GM04503 (cell line): ENCODE measurements around the gene VDAC1.
"Not testable (repeated sequence)": the region's sequence is repeated elsewhere in the genome, so short reads cannot be mapped to it uniquely, and the experiment has no call there.

Experiments used
- DNase-seq: peaks from one replicate; pipeline ENCODE4 v3.0.0-alpha.2; 2012; ENCODE audit warnings: low read depth

Gene VDAC1

DNA sequence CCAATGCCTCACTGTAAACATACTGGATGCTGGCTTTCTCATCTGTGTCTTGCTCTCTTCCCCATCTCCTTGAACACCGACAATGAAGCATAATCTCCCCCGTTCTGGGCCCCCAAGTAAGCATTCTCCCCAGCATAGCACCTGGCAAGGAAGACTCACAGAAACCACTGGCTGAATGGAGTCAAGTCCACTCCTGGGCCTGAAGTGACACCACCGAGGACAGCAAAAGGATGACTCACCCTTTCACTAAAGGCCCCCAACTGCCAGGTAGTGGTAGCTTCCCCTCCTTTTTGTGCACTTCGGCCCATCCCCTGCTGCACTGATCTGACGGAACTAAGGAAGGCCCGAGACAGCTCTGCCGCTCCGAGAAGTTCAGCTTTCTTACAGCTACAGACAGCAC lies 9.4 kb downstream of the VDAC1 start:
- no peak for DNase-seq

DNA sequence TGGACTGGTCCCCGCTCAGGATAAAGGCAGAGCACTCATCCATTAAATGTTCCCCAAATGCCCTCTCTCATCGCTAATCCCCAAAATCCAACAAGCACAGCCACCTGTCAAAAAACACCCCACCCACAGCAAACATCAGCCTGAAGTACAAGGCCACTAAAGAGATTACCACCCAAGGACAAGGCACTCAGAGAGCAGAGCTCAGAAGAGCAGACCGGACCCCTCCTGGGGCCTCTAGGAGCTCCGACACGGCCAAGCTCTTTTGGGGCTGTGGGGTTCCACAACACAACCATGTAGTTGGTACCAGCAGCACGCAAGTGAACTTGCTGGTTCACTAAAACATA lies 9.8 kb downstream of the VDAC1 start:
- no peak for DNase-seq

DNA sequence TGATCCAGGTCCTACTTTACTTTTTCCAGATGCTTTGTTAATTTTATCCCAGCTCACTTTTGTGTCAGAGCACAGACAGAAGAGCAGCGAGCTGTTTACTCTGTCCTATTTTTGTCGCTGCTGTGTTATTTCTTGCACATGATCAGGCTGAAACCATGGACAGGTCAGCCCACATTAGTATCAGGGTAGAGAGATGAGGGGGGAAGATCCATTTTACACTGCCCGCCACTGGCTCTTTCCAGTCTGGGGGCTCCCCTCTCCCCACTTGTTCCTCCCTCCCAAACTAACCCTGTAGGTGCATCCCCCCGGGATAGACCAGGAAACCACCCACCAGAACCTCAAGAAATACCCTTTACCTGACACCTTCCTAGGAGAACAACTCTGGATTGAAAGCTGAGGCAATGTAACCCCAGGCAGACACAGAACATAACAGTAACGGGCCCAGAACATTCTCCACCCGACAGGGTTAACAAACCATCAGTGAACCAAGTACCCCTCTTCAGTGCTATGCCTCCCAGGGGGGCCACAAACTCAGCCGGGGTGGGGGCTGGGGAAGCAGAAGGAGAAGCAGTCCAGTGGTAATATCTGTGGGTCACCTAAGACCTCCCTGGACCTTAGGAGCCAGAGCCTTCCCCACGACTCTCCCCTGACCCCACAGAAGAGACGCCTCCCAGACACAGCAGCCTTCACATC lies 10.3 kb downstream of the VDAC1 start:
- no peak for DNase-seq

DNA sequence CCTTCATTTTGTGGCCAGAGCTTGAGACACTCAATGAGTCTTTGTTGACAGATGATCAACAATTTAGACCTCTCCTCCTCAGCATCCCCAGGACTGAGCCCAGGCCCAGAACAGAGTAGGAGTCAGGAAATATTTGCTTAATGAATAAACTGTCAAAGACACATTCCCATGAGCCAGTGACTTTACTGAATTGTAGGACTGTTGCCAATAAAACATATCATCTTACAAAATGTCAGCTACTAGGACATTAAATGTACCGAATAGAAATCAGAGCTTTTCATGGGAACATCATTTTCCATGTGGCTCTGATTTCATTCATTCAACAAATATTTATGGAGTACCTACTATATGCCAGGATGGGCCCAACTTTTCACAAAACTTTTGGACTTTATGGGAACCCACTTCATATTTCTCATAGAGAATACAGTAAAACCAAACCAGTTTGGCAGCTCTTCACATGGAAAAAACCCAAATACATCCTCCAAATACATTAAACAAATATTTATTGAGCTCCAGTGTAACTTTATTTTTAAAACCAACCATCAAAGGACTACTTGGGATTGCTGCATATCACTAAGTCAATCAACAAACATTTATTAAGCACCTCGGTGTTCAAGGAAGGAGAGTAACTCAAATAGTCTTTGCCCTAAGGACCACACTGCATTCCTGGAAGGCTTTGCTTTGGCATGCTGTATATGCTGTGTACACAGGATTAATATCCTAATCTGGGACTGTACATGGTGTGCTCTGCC lies 11.4 kb downstream of the VDAC1 start:
- DNase-seq, result peak; percentile 49

DNA sequence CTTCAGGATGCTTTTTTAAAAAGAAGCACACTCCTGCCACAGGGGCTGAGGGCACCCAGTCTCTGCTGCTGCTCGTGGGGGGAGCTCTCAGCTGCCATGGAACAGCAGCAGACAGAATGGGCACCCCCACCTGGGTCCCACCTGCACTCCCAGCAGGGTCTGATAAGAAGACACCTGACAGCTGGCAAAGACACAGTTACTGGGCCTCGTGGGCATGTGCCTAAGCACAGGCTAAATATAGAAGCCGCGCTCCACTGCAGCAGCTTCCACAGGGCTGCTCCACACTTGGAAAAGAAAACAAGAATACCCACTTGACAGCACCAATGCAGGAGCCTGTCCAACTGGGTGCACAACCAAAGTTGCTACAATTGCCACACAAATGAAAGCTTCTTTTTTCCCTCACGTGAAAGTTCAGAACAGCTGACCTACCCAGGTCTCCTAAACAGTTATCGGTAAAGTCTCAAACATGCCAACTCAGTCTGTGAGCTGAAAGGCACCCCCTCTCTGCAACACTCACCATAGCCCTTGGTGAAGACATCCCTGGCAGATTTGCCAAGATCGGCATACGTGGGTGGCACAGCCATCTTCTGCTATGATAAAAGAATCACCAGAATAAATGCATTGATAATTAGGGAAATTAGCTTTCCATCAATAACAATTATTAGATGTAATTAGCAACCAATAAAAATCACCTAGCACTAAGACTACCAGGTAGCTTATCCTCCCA lies 12.2 kb downstream of the VDAC1 start:
- DNase-seq, result no peak

DNA sequence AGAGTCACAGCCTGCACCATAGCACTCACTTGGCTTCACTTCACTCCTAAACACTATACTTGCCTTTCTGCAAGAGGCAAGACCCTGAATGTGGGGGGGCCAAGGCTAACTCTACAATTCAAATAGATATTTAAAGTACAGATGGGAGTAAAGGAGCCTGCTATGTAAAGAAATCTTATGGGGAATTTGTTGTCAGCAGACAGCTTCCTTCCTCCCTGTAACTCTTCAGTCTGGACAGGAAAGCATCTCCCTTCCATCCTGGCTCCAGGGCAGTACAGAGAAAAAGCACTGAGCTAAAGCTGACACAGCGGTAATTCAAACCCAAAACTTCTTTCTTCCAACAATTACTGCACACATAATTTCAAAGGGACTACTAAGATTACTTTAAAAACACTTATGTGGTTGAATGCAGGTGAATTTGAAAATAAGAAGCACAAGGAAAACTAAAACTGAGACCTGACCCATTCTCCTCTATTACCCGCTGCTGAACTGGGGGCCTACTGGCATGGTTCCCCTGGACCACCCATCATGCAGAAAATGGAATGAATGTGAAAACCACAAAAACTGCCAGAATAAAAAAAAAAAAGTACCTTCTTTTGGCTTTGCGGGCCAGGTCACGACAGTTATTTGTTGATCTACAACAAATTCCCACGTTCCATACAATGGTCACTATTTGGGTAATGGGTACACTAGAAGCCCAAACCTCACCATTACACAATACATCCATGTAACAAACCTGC lies 13.4 kb downstream of the VDAC1 start:
- DNase-seq, result no peak

DNA sequence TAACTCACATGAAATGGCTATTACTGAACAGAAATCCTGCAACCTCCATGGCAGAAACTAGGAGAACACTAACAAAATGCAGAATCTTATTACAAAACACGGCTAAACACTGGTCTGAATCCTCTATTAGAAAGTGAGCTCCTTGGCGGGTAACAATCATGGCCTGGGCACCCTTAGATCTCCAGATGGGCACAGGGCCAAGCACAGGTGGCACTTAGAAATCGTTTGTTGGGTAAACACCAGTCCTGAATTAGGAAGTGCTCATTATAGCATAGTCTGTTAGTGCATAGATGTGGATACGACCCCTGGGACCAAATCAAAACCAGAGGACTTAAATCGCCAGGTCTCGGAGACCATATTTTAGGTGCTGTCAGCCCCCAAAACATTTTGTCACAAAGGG lies 14.4 kb downstream of the VDAC1 start:
- no peak for DNase-seq

DNA sequence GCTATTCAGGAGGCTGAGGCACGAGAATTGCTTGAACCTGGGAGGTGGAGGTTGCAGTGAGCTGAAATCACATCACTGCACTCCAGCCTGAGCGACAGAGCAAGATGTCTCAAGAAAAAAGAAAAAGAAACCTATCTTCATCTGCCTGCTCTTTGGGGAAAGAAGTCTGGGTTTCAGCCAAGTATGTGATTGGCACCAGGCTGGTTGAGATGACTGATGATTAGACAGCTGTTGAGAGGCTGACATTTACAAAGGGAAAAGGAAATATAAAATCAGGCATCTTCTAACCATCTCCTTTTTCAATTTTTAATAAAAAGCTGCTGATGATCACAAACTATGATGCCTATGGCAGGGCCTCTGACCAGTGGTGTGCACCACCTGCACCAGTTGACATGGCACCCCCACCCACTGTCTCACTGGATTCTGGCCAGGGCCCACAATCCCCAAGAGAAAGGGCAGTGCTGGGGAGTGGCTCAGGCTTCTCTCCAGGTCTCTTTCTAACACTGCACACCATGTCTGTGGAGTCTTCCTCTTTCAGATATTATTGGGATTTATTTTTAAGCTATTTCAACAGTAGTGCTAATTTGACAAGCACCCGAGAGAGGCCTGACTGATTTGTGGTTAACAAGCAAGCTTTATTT lies 19.1 kb downstream of the VDAC1 start:
- DNase-seq, result no peak

DNA sequence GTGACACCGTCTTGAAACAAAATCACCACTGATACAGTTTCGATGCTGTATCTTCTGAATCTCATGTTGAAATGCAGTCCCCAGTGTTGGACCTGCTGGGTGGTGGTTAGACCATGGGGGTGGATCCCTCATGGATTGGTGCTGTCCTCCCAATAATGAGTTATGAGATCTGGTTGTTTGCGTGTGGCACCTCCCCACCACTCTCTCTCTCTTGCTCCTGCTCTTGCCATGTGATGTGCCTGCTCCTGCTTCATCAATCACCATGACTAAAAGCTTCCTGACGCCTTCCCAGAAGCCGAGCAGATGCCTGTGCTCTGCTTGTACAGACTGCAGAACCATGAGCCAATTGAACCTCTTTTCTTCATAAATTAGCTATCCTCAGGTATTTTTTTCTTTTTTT lies 21.1 kb downstream of the VDAC1 start:
- no peak for DNase-seq

DNA sequence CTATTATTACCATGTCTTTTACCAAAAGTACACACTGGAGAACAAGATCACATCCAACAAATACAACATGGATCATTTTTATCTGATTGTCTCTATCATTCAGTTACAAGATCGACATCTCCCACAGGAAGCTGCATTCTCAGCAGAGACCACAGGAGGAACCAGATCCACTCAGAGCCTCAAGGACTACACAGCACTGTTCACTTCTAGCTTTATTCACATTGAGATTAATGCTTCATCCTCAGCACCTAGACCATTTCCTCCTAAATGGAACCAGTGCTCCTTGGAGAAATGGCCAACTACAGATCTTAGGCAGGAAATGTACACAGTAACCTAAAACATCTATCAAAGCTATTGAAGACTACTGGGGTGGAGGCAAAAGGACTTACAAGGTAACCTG lies 23.1 kb downstream of the VDAC1 start:
- no peak for DNase-seq

DNA sequence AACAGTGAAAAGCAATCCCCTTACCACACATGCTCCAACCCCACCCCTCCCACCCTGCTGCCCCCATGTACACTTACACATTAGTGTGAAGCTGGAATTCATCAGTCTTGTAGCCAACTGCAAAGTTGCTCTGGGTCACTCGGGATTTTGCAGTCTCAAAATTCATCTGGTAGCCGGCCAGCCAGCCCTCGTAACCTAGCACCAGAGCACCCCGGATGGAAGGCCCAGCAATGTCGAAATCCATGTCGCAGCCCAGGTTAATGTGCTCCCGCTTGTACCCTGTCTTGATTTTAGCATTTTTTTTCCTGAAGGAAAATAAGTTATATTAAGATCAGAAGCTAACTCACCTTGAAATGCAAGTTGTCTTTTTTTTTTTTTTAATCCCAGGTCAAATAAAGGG lies 24.1 kb downstream of the VDAC1 start:
- no peak for DNase-seq

DNA sequence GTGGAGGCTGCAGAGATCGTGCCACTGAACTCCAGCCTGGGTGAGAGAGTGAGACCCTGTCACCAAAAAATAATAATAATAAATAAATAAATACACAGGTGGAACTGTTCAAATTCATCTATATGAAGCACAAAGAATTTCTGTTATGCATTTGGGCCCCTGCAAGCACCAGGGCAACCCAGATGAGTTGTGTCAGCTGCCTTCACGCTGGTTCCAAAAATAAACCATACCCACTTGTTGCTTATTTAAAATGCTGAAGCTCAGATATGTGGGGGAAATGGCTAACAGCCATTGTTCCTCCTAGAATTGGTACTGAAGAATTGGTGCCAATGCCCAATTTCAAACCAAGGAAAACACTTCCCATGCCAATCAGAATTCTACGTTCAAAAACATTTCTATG lies 25.8 kb downstream of the VDAC1 start:
- DNase-seq, result no peak

DNA sequence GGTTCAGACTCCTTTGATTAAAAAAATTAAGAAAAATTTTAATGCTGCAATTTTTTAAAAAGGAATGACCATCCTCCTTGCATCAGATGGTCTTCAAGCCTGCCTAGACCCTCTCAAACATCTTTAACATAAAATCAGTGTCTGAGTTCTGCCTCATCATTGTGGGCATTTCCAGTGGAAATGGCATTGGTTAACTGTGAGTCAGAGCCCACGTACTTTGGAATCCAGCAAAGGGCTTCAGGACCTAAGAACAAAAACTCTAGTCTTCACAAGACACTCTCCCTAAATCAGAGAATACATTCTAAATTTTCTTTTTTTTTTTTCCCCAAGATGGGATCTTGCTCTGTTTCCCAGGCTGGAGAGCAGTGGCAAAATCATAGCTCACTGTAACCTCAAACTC lies 26.9 kb downstream of the VDAC1 start:
- DNase-seq, result peak; percentile 35

DNA sequence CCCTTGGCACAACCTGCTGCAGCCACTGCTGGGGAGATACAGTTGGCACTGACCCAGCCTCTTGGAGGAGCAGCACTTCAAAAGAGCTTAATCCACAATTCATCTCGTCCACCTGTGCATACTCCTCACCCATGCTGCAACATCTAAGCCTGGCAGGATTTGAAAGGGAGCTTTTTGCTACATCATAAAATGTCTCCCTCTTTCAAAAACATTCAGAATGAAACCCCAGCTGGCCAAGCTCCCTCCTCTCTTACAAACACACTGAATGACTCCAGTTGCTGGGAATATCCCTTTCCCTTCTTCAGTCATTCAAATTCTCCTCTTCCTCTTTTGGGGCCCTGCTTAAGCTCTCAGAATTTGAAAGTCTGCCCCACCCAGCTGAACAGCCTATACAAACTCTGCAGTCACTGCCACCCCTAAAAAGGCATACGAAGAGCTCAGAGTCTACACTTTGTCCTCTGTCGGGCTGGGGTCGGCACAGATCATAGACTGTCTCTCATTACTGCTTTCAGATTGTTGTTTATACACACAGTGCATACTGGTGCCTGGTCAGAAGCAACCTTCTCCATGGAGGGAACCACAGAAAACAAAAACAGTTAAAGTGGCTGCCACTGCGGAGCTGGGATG lies 27.5 kb downstream of the VDAC1 start:
- no peak for DNase-seq

DNA sequence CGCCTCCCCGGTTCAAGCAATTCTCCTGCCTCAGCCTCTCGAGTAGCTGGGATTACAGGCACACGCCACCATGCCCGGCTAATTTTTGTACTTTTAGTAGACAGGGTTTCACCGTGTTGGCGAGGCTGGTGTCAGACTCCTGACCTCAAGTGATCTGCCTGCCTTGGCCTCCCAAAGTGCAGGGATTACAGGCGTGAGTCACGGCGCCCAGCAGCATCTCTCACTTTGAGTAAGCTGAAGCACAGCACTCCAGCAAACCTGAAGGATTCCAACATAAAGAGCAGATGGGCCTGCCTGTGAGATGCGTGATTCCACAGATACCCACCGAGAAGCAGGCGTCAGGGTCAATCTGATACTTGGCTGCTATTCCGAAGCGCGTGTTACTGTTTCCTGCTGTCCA lies 29.2 kb downstream of the VDAC1 start:
- DNase-seq, result not testable (repeated sequence)

DNA sequence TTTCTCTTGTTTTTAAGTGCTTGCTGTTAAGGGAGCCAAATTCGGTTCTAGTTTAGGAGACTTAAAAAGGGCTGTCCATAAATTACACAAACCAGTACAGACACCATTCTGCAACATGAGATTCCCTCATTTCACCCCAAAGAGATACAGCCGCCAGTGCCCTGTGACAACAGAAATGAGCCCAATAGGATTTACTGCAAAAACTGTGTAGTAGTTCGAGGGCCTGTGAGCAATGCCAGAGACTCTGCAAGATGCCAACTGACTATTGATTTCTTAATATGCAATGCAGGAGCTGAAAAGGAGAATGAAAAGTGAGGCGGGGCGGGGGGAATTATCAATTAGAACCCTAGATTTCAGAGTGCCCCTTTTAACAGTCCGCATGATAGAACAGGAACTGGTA lies 30.6 kb downstream of the VDAC1 start:
- DNase-seq, result no peak

DNA sequence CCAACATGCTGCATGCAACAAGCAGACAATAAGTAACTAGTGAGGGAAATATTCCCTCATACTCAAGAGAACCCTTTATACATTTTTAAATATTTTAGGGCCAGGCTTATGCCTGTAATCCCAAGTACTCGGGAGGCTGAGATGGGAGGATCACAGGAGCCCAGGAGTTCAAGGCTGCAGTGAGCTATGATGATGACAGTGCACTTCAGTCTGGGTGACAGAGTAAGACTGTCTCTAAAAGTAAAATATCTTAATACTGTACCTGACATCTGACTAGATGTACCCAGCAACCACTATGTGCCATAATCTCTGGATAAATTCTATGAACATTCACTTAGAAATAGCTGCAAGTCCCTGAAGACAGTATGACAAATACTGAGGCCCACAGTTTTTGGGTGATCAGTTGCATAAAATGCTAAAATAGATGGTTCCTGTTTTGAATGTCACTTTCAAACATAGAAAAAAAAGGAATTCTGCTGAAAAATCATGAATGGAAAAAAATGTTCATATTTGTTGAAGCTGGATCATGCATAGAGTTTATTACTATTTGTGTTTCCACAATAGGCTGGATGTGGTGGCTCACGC lies 34.4 kb downstream of the VDAC1 start:
- no peak for DNase-seq

DNA sequence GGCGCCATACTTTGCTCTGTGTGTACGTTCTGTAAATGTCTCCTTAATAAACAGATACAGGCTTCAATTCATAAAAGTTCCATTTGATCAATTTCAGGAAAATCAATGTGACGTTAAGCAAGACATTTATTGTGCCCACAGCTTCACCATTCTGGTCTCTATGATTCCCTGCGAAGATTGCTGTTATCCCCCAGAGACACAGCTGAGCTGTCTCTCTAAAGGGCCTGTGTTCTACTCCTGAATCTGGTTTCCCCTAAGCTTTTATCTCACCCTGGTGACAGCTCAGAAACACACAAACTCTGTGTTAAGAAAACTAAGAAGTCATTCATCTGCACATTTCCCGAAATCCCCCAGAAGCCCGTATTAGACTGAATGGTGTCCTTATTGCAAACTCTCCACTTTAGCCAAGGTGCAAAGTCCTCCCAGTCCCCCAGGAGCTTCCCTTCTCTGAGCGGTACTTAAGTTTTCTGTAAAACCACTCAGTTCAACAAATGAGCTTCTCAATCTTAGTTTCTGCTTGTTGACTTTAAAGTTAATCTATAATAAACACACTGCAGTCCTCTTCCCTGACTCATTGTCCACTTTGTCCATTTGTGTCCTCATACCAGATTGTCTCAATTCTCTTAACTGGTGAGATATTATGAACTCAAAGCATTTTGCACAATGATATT lies 35.0 kb downstream of the VDAC1 start:
- no peak for DNase-seq

DNA sequence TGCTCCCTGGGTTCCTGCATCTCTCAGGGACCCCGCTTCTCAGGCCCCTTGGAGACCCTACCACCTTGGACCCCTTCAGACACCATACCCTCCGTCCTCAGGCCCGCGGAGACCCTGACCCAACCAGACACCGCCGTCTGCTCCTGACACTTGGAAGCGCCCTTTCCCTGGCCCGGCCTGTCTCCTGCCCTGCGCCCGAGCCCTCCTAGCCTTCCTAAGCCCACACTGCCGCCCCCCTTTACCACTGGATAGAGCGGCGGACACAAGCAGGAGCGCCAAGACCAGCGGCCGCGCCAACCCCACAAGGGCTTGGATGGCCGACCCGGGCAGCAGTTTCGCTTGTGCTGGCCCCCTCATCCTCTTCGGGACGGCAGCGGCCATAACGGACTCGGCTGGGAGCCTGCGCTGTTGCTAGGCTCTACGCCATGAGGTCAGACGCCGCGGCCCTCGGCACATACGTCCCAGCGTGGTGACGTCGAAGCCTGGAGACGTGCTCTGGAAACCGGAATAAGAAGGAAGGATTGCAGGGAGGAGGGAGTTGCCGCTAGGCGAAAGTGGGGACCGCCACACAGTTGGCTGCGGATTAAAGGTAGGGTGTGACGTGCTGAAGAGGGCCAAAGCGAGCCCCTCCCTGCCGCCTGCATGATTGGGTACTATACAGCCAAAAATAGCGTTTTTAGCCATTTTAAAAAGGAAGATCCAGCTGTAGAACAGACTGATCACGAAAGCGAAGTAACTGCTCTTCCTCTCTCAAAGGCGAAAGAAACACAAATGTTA lies 36.4 kb downstream of the VDAC1 start, which contains the start of gene C5orf15:
TSS of gene C5orf15 (minus strand) at position 422 of the 777 bp plus-strand sequence. CDS start at position 381, 41 bp downstream.
- DNase-seq, result peak; percentile 90
